GM18502 (cell line): Measurements from ENCODE around the gene CMKLR1.

Source experiments
- ATAC-seq: cut with Tn5 transposase; IDR thresholded peaks from one replicate; pipeline ENCODE4 v1.9.1; 2021; ENCODE audit warnings: mild to moderate bottlenecking; ENCODE audit not compliant: unreplicated experiment, poor library complexity

CMKLR1 gene, protein sequence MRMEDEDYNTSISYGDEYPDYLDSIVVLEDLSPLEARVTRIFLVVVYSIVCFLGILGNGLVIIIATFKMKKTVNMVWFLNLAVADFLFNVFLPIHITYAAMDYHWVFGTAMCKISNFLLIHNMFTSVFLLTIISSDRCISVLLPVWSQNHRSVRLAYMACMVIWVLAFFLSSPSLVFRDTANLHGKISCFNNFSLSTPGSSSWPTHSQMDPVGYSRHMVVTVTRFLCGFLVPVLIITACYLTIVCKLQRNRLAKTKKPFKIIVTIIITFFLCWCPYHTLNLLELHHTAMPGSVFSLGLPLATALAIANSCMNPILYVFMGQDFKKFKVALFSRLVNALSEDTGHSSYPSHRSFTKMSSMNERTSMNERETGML

DNA sequence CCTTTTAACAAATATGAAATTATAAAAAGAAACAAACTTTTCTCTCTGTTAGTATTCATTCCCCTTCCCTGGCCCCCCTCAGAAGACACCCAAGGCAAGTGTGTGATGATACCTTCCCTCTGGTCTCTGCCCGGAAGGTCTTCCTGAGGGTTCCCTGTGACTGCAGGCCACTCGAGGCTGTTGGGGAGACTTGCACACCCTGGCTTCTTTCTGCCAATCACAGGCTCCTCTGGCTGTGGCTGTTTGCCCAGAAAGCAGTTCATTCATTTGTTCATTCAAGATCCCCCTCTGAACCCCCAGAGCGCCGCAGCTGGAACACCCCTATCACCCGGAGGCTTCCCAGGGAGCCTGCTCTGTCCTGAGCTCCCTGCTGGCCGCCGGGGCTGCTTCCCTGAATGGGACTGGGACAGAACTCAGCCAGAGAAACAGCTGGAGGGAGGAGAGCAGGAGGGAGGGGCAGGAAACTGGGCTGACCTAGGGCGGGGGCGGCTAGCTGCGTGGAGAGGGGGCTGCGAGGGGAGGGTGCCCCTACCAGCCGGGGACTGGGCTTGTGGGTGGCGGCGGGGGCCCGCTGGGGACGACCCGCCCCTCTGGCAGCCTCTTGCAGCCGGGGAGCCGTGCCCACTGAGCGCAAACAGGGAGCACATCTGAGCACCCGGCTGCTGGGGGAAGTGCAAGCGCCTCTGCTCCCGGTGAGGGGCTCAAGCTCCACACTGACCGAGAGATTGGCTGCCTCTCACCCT is at the start of gene CMKLR1:
Gene CMKLR1 (minus strand): TSS at position 397 of the 743 bp plus-strand sequence. CDS start 45,720 bp downstream, outside the sequence.
- no peak for ATAC-seq

DNA sequence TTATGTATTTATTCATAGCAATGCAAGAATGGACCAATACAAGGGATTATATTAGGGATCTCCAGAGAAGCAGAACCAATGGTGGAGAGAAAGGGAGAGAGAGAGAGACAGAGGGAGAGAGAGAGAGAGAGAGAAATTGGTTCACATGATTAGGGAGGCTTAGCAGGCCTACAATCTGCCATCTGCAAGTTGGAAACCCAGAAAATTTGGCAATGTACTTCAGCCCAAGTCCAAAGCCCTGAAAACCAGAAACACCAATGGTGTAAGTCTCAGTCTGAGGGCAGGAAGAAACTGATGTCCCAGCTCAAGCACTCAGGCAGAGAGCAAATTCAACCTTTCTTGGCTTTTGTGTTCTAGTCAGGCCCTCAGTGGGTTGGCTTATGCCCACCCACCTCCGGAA is 48.7 kb upstream of the CMKLR1 start:
- ATAC-seq = no peak

DNA sequence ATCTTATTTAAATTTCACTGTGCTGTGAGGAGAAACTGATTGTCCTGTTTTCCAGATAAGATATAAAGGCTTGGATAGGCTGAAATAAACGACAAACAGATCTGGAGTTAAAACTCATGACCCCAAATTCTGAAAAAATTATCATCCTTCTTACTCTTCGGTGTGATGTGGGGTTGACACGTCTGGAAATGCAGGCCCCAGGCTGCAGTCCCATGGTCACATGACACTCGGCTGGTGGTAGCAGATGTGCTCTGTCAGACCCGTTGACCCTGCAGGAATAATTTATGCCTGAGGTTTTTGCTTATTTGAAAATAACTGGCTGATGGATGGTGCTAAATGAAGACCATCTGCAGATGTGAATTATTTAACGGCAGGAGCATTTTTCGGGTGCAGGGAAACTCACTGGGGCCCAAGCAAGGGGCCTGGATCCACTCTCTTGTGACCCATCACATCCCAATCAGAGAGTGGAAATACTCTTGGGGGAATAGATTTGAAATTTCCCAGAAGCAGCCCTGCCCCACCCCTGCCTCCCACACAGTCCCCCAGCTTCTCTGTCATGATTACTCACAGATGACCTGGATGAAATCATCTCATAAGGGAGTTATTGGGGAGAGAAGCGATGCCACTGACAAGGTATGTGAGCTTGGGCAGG is 47.7 kb upstream of the CMKLR1 start:
- no peak for ATAC-seq

DNA sequence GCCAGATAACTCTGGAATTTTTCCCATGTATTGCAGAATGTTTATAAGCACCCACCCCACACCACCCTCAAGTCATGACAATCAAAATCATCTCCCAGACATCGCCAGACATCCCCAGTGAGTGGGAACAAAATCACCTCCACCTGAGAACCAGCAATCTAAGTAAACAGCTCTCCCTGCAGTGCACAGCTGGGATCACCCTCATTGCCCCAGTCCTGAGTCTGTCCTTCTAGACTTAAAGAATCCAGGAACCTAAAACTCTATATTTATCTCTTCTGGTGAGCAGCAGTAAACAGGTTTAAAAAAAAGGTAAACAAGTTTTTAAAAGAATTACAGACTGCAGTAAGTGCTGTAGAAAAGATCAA is 43.3 kb upstream of the CMKLR1 start:
- no peak for ATAC-seq

DNA sequence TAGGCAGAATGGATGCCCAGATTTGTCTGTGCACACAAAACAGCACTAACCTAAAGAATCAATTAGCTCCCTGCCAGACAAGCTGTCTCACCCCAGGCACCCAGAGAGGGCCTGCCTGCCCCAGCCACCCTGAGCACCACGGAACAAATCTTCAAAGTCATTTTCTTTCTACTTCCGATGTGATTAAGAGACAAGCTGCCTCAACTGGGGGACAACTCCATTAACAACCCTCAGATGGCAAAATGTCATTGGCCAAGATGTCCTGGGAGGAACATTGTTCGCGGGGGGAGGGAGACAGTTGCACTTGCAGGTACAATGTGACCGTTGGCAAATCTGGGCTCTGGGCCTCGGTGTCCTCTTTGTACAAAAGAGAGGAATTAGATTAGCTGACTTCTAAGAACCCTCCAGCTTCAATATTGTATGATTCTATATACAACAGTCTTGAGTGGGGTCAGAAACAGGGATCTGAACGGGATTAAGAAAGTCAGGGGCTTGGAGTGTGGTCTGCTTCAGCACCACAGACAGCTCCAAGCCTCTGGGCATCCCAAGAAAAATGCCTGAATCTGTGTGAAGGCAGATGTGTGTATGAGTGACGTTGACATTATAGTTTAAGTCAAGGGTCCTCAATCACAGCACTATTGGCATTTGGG is 42.8 kb upstream of the CMKLR1 start:
- ATAC-seq = no peak

DNA sequence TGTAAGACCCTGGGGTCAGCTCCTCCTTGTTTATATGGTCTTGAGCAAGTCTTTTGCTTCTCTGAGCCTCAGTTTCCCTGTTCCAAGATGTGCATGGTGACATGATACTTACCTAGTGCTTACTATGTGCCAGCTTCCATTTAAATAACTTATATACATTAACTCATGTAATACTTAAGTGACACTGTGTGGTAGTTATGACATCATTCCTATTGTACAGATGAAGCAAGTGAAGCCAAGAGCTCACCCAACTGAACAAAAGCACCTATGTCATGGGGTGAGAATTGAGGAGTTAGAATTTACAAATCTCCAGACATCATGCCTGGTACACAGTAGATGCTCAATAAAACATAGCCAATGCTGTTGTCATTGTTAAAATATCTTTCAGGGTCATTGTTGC is 41.3 kb upstream of the CMKLR1 start:
- ATAC-seq = no peak

DNA sequence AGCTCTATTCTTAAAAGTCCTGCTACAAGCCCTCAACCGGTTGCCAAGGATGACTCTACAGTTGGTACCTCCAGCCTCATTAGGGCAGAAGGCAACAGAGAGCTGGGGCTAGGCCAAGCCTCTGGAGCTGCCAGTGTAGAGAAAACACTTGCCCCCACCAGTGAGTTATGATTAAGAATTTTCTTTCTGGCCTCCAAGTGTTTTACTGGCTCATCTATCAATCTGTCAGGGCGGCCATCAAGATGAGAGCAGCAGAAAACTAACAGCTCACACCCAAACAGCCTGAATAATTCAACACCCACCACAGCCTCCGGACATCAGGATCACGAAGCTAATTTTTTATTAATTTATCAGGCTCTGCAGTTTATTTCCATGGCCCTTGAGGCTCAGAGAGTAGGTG is 40.7 kb upstream of the CMKLR1 start:
- ATAC-seq = no peak

DNA sequence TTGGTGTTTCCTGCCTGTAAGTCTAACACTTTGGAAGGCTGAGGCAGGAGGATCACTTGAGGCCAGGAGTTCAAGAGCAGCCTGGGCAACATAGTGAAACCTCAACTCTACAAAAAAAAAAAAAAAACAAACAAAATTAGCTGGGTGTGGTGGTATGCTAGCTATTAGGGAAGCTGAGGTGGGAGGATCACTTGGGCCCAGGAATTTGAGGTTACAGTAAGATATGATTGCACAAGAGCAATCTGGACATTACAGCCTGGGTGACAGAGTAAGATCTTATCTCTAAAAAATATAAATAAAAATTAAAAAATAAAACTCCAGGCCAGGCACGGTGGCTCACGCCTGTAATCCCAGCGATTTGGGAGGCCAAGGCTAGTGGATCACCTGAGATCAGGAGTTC is 39.8 kb upstream of the CMKLR1 start:
- no peak for ATAC-seq

DNA sequence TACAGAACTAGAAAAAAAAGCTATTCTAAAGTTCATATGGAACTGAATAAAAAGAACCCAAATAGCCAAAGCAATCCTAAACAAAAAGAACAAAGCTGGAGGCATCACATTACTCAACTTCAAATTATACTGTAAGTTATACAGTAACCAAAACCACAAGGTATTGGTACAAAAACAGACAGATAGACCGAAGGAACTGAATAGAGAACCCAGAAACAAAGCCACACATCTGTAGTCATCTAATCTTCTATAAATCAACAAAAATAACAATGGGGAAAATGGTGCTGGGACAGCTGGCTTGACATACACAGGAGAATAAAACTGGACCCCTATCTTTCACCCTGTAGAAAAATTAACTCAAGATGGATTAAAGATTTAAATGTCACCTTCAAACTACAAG is 38.1 kb upstream of the CMKLR1 start:
- no peak for ATAC-seq

DNA sequence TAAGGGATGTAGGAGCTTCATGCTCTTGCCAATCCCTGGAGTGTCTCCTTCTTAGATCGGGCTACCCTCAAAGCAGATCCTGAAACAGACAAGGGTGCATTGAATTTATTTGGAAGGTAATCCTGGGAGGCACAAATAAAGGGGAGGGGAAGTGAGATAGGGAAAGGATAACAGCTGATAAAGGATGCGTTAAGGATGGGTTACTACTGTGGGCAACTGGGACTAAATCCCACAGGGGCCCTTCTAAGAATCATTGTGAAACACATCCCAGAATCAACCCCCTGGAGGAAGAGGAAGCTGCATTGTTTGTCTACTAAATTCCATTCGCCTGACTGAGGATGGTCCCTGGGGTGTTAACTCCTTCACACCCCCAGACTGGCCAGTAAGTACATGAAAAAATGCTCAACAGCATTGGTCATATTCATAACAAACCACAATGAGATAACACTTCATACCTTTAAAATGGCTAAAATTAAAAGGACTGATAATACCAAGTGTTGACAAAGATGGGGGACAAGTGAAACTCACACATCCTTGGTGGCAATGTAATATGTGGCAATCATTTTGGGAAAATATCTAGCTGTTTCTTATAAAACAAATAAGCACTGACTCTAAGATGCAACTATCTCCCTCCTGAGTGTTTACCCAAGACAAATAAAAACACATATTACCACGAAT is 37.0 kb upstream of the CMKLR1 start:
- no peak for ATAC-seq

DNA sequence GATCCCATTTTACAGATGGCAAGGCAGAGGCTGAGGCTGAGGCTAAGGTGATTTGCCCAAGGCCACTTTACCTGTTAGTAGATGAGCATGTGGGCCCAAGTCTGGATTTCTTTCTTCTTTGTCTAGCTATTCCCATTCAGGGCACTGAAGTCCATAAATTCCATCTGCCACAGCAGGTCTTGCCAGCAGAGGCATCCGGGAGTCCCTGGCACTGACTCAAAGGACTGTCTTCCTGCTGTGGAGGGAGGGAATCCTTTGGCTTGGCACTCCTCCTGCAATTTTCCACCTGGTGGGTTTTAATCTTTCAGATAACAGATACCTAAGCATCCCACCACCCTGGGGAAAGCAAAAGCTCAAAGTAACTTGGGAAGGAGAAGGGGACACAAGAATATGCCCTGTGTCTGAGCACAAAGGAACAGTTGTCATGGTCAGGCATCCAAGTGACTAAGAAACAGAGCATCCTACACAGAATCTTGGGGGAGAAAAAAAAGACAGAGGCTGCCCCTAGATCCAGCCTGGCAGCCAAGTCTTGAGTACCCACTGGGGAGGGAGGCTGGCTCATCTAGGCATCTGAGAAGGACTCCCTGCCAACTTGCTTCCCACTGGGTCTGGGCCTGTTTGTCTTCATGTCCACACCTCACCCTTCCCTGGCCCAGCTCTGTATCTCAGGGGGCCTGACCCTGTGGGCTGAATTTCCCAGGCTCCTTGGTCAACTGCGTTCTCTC is 35.6 kb upstream of the CMKLR1 start:
- no peak for ATAC-seq

DNA sequence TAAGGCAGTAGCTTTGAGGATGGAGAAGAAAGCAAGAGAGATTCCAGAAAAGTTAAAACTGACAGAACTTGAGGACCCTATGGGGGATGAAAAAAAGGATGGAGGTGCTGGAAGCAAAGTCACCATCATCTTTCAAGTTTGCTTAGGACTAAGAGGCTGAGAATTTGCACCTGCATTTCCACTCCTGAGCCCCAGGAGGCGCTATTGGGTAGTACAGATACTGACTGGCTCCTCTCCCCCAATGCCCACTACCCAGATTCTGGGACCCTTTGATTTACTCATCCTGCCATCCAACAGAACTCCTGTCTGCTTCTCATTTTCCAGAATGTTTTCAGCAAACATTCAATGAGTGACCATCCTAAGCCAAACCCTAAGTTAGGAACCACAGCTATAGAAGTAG is 34.0 kb upstream of the CMKLR1 start:
- no peak for ATAC-seq

DNA sequence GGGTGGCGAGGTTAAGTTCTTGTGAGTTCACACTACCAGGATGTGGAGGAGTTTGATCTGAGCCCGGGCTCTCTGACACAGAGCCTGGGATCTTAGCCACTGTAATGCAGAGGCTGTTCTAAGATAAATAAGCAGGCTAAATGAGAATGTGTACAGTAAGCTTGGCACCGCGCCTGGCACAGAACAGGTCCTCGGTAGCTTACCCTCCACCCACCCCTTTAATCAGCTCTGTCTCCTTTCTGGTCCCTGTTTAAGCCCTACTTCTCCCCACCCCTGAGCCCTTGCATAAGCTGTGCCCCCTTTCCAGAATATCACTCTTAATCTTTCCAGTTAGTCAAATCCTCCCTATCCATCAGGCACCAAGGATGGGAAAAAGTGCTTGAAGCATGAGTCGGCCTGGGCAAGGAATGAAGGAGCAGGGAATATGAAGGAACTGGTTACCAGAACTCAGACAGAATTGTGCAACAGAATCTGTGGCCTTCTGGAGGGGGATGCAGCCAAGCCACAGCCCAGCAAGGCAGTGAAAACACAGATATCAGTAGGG is 32.8 kb upstream of the CMKLR1 start:
- ATAC-seq = no peak

DNA sequence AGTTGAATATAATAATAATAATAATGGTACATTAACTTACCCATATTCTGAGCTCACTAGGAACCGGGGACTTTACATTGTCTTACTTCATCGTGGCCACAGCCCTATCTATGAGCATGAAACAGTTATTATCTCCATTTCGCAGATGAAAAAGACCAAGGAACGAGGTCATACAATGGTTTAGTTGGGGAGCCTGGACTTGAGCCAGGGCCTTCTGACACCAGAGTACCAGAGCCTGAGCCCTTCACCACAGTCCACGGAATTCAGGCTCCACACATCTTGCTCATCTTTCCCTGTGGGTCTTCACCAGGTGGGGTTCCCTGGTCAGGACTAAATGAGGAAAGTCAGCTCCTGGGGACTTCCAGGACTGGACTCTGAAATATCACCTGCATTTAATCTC is 31.3 kb upstream of the CMKLR1 start:
- no peak for ATAC-seq

DNA sequence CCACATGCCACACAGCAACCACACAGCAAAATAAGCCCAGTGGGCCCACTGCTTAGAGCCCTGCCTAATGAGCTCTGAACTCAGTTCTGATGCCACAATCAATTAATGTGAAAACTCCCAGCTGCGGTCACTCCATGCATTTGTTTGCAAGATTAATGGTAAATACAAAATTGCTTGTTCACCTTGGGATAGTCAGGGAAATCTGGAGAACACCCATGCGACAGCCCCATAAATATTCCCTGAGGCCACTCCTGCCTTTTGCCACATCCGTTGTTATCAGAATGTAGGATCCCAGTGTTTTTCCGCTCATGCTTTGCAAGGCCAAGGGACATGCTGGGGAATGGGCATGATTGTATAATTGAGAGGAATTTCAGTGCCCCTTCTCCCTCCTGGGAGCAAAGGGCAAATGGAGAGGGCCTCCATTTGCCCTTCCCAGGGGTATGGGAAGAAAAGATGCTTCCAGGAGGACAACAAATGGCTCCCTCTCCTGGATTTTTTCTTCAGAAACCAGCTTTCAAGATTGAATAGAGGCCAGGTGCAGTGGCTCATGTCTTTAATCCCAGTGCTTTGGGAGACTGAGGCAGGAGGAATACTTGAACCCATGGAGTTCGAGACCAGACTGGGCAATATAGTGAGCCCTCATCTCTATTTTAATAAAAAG is 30.8 kb upstream of the CMKLR1 start:
- ATAC-seq = no peak

DNA sequence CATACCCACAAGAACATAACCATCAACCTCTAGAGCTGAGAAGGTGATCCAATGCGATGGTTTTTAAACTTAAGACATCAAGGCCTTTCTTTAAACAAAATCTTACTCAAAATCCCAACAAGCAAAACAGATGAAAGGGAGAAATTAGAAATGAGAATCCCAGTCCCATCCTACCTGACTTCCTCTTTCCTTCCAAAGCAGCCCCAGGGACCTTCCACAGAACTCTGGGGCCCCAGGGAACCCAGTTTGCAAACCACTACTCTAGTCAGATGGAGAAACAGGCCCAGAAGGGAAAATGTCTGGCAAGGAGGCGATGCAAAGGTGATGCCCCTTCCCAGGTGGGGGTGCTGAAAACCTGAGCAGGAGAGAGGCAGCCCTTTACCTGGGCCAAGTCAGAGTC is 29.0 kb upstream of the CMKLR1 start:
- no peak for ATAC-seq

DNA sequence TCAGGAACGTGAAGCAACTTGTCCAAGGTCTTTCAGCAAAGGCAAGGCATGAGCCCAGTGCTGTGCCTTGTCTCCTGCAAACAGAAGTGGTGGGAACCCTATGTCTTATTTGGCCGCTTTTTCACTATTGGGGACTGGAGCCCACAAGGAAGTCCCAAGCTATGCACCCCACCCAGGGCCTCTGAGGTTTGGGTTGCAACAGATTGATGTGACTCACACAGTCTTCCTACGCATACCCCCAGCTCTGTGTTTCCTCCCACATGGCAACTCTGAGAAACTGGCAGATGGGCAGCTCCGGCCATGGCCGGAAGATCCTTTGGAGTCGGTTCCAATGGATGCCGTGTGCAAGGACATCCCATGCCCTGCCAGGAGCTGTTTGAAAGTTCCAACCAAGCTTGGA is 28.3 kb upstream of the CMKLR1 start:
- ATAC-seq = no peak

DNA sequence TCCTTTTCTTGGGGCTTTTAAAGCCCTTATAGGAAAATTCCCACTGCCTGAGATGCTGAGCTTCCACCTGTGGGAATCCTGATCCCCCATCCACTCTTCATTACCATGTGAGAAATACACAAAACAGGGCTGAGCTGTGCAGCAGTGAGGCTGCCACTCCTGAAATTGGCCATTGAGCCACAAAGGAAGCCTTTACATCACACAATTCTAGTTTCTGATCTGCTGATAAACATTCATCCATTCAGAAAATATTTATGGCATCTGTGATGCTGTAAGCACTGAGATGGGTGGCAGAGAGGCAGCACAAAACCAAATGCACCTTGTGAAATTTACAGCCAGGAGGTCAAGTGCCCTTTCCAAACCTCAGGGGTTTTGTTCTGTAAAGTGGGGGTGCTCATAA is 26.2 kb upstream of the CMKLR1 start:
- no peak for ATAC-seq

DNA sequence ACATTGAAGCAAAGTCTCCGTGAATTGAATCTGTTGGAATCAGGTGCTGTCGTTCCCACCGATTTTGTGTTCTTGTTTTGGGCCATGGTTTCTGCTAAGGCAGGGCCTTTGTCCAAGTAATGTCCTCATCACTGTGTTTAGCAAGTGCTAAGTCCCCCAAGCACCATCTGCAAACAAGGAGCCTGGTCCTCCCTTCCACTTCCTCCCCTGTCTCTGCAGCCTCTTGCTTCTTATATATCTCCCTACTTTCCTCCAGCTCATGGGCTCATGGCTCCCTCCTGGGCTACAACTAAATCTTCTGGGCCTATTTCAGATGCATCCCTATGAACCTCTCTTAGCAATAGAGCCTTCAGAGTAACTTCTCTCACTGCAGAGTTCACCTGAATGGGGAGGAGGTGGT is 25.8 kb upstream of the CMKLR1 start:
- no peak for ATAC-seq
